Esophagus squamous epithelium (tissue), 4 donors: ENCODE data around the gene CHGA.

ENCODE experiments used
- CTCF ChIP-seq, 6 experiments: fragments of 450-650 bp in 4 of 6; fragments of 200-600 bp in 2 of 6; sonication (generic) in 2 of 6; IDR thresholded peaks; one replicate each; pipeline ENCODE4 v1.5.1; 2016 to 2019; ENCODE audit warnings: antibody characterized with exemption in 6 of 6, mild to moderate bottlenecking in 4 of 6, moderate library complexity in 4 of 6
- POLR2A ChIP-seq, 4 donors: fragments of 450-650 bp; IDR thresholded peaks; one replicate each; pipeline ENCODE4 v1.6.1; 2017; ENCODE audit warnings: antibody characterized with exemption in 4 of 4, mild to moderate bottlenecking in 4 of 4, moderate library complexity in 3 of 4

GRCh38 chr14:92906420-92906819, 16.5 kb upstream of the CHGA start:
- TF ChIP-seq CTCF (IDR thresholded peaks at IDR 0.05) (no peak), POLR2A (IDR thresholded peaks at IDR 0.05) (no peak)
